ENCODE results near the gene IMP3.

IMP3 gene

DNA sequence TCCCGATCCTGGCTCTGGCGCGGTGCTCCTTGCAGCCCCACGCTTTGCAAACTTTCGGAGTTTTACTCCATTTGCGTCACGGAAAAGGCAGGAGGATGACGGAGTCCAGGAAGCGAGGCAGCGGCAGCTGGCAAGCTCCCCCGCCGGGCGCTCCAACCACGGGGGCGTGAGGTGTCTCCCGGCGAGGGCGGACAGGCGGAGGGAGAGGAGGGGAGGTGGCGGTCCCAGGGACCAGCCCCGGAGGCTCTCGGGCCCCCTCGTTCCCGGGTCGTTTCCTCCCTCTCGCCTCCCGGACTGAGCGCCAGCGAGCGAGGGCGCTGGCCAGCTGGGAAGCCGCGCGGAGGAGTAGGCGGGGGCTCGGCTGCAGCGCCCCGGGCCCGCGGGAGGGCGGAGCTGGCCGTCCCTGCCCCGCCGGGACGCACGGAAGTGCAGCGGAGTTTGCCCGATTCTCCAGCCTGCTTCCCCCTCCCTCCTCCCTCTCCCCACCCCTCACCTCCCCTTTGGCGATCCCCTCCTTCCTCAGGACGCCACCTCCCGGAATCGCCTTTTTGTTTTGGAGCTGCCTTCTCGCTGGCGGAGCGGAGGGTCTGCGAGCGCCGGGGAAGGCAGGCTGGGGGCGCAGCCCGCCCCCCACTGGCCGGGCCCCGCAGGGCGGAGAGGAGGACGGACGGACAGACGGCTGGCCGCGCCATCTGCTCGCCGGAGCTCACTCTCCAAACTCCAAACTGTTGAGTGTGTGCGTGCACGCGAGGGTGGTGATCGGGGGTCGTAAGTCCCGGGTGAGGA lies 7.5 kb upstream of the IMP3 start, which contains the start of gene SNX33:
Gene SNX33, plus strand, starts transcription at position 543 of the 786 bp plus-strand sequence. CDS start 1,191 bp downstream, outside the sequence.
- Histone ChIP-seq H4K20me1 (ENCODE audit: insufficient read depth, low read length) (no peaks in the 10 kb centered on the region), H3K79me2 (ENCODE audit: insufficient read depth, low read length) (no peaks in the 10 kb centered on the region), H3K4me2 (ENCODE audit: insufficient read depth, low read length) (peak within 1 kb of the TSS; percentile 98), H3K9me3 (ENCODE audit: insufficient read depth, low read length, severe bottlenecking) (no peaks in the 10 kb centered on the region), H3K27ac (ENCODE audit: low read length) (peak within 1 kb of the TSS; percentile 56; the same call in 1 of the 2 replicates), H3K27me3 (ENCODE audit: insufficient read depth, low read length, poor library complexity) (peaks cover 11% of the 10 kb centered on the region), H2AFZ (ENCODE audit: low read depth, low read length) (peak within 1 kb of the TSS; percentile 94), H3K9ac (ENCODE audit: low read depth, low read length) (peak within 1 kb of the TSS; percentile 68), H3K36me3 (ENCODE audit: insufficient read depth, low read length) (no peaks in the 10 kb centered on the region), H3K4me1 (ENCODE audit: insufficient read depth, low read length) (peaks cover 16% of the 10 kb centered on the region), H3K4me3 (ENCODE audit: low read depth in 1 of 2, low read length in 2 of 2) (peak within 1 kb of the TSS; percentile 58 to 74; a peak in 3 of 4 replicates)
- TF ChIP-seq CTCF (IDR thresholded peaks at IDR 0.05; ENCODE audit: borderline replicate concordance, extremely low read depth, low read length, poor library complexity, severe bottlenecking) (peak; percentile 55), EZH2 (IDR thresholded peaks at IDR 0.05; ENCODE audit: borderline replicate concordance, low read depth, low read length, severe bottlenecking) (no peak)
- DNase-seq: peak; percentile 60
- peak; percentile 79 for ATAC-seq (ENCODE audit: insufficient read depth, low read depth)

- H4K20me1 ChIP-seq (ENCODE audit: insufficient read depth, low read length): no peaks in the 10 kb centered on the region
- H3K27me3 ChIP-seq (ENCODE audit: insufficient read depth, low read length, poor library complexity): peaks cover 11% of the 10 kb centered on the region
- peak; percentile 8 for DNase-seq
- peak; percentile 40 for ATAC-seq (ENCODE audit: insufficient read depth, low read depth)
- H2AFZ ChIP-seq (ENCODE audit: low read depth, low read length): peak overlapping the region; percentile 94
- peak overlapping the region; percentile 68 for H3K9ac ChIP-seq (ENCODE audit: low read depth, low read length)
- no peaks in the 10 kb centered on the region for H3K79me2 ChIP-seq (ENCODE audit: insufficient read depth, low read length)
- H3K4me3 ChIP-seq (ENCODE audit: low read depth in 1 of 2, low read length in 2 of 2): peak overlapping the region; percentile 58 to 74; a peak in 3 of 4 replicates
- no peaks in the 10 kb centered on the region for H3K36me3 ChIP-seq (ENCODE audit: insufficient read depth, low read length)
- peaks cover 16% of the 10 kb centered on the region for H3K4me1 ChIP-seq (ENCODE audit: insufficient read depth, low read length)
- TF ChIP-seq CTCF (IDR thresholded peaks at IDR 0.05; ENCODE audit: borderline replicate concordance, extremely low read depth, low read length, poor library complexity, severe bottlenecking) (no peak), EZH2 (IDR thresholded peaks at IDR 0.05; ENCODE audit: borderline replicate concordance, low read depth, low read length, severe bottlenecking) (no peak)
- no peaks in the 10 kb centered on the region for H3K9me3 ChIP-seq (ENCODE audit: insufficient read depth, low read length, severe bottlenecking)
- peak overlapping the region; percentile 98 for H3K4me2 ChIP-seq (ENCODE audit: insufficient read depth, low read length)
- H3K27ac ChIP-seq (ENCODE audit: low read length): peak overlapping the region; percentile 56; the same call in 1 of the 2 replicates
Observed at GRCh38 chr15:75646944-75647364, 6.9 kb upstream of the IMP3 start.

GRCh38 chr15:75646112-75646943 lies 6.3 kb upstream of the IMP3 start:
- peak overlapping the region; percentile 56; the same call in 1 of the 2 replicates for H3K27ac ChIP-seq (ENCODE audit: low read length)
- no peak for DNase-seq
- no peaks in the 10 kb centered on the region for H3K36me3 ChIP-seq (ENCODE audit: insufficient read depth, low read length)
- ATAC-seq (ENCODE audit: insufficient read depth, low read depth): no peak
- peak overlapping the region in 1 of 2 experiments; percentile 74; a peak in 2 of 4 replicates for H3K4me3 ChIP-seq (ENCODE audit: low read depth in 1 of 2, low read length in 2 of 2)
- peak overlapping the region; percentile 98 for H3K4me2 ChIP-seq (ENCODE audit: insufficient read depth, low read length)
- TF ChIP-seq CTCF (IDR thresholded peaks at IDR 0.05; ENCODE audit: borderline replicate concordance, extremely low read depth, low read length, poor library complexity, severe bottlenecking) (no peak), EZH2 (IDR thresholded peaks at IDR 0.05; ENCODE audit: borderline replicate concordance, low read depth, low read length, severe bottlenecking) (no peak)
- H3K9ac ChIP-seq (ENCODE audit: low read depth, low read length): peak overlapping the region; percentile 68
- H3K9me3 ChIP-seq (ENCODE audit: insufficient read depth, low read length, severe bottlenecking): no peaks in the 10 kb centered on the region
- peaks cover 11% of the 10 kb centered on the region for H3K27me3 ChIP-seq (ENCODE audit: insufficient read depth, low read length, poor library complexity)
- H3K79me2 ChIP-seq (ENCODE audit: insufficient read depth, low read length): no peaks in the 10 kb centered on the region
- peak overlapping the region; percentile 94 for H2AFZ ChIP-seq (ENCODE audit: low read depth, low read length)
- H3K4me1 ChIP-seq (ENCODE audit: insufficient read depth, low read length): peaks cover 20% of the 10 kb centered on the region
- H4K20me1 ChIP-seq (ENCODE audit: insufficient read depth, low read length): no peaks in the 10 kb centered on the region
